SK-N-SH (cell line): ENCODE results near the gene TTC16. TPM values are rescaled to one million over a fixed set of nuclear protein-coding genes. Genes with fewer than 3 reads are reported as not detected.

ENCODE experiments used
- CTCF ChIA-PET: fragments of 300-600, 350-600 bp; formaldehyde crosslinking; extraction: SDS; loops from one replicate; lab custom pipeline; 2021; lab: Yijun Ruan, JAX
- POLR2A ChIA-PET: fragments of 350-600 bp; sonication (Branson Sonifier 250); formaldehyde crosslinking; extraction: SDS; loops from one replicate; lab custom pipeline; 2020; ENCODE audit warnings: antibody characterized with exemption, inconsistent platforms; lab: Yijun Ruan, JAX
- DNase-seq: peaks from one replicate; pipeline ENCODE4 v3.0.0; 2012
- H2AFZ ChIP-seq: fragments of 200-600 bp; sonication (generic); 2 replicates; pipeline ENCODE4 v1.8.1; 2016; ENCODE audit warnings: antibody characterized with exemption, mild to moderate bottlenecking, low read depth
- H3F3A ChIP-seq: fragments of 200-600 bp; sonication (generic); replicated peaks from 2 replicates; pipeline ENCODE3; 2016; ENCODE audit warnings: antibody characterized with exemption, mild to moderate bottlenecking; ENCODE audit not compliant: insufficient read depth
- H3K27ac ChIP-seq, 2 experiments: fragments of 200-500 bp in 1 of 2; fragments of 200-600 bp in 1 of 2; sonication (Bioruptor generic) in 1 of 2; sonication (generic), shearing (Covaris generic) in 1 of 2; 2 replicates each; pipeline versions ENCODE4 v1.5.1 to v1.6.1; 2014 to 2016; ENCODE audit warnings: low read depth in 2 of 2, inconsistent platforms in 1 of 2, low read length in 1 of 2, mild to moderate bottlenecking in 1 of 2, mixed read lengths in 1 of 2
- H3K27me3 ChIP-seq: fragments of 200-600 bp; sonication (generic), shearing (Covaris generic); 2 replicates; pipeline ENCODE4 v1.6.1; 2016; ENCODE audit warnings: mixed run types; ENCODE audit not compliant: insufficient read depth
- H3K36me3 ChIP-seq, 2 experiments: fragments of 200-500 bp in 1 of 2; fragments of 200-600 bp in 1 of 2; sonication (Bioruptor generic) in 1 of 2; sonication (generic) in 1 of 2; replicated peaks in 1 of 2; 2 replicates each; pipeline versions ENCODE3 to v1.5.1; 2014 to 2016; ENCODE audit warnings: low read length in 1 of 2, mild to moderate bottlenecking in 1 of 2; ENCODE audit not compliant: insufficient read depth in 2 of 2, control insufficient read depth in 1 of 2
- H3K4me1 ChIP-seq, 2 experiments: fragments of 200-500 bp in 1 of 2; fragments of 200-600 bp in 1 of 2; sonication (Bioruptor generic) in 1 of 2; sonication (generic), shearing (Covaris generic) in 1 of 2; 2 replicates each; pipeline versions ENCODE4 v1.5.1 to v1.6.1; 2014 to 2016; ENCODE audit warnings: low read depth in 1 of 2, low read length in 1 of 2, mixed run types in 1 of 2; ENCODE audit not compliant: insufficient read depth in 2 of 2, control insufficient read depth in 1 of 2
- H3K4me2 ChIP-seq: fragments of 200-600 bp; sonication (generic), shearing (Covaris generic); 2 replicates; pipeline ENCODE4 v1.6.1; 2017; ENCODE audit warnings: mixed run types
- H3K4me3 ChIP-seq, 2 experiments: fragments of 200-500 bp in 1 of 2; fragments of 200-600 bp in 1 of 2; sonication (Bioruptor generic) in 1 of 2; sonication (generic), shearing (Covaris generic) in 1 of 2; 2 replicates each; pipeline versions ENCODE4 v1.5.1 to v1.8.1; 2014 to 2016; ENCODE audit warnings: low read depth in 2 of 2, inconsistent platforms in 1 of 2, low read length in 1 of 2, mild to moderate bottlenecking in 1 of 2, mixed read lengths in 1 of 2, moderate library complexity in 1 of 2
- H3K79me2 ChIP-seq: fragments of 200-600 bp; sonication (generic); 2 replicates; pipeline ENCODE4 v1.8.1; 2017; ENCODE audit warnings: mild to moderate bottlenecking; ENCODE audit not compliant: insufficient read depth
- H3K9ac ChIP-seq: fragments of 200-600 bp; sonication (generic); 2 replicates; pipeline ENCODE4 v1.6.1; 2017; ENCODE audit warnings: mixed run types
- H3K9me2 ChIP-seq: fragments of 200-600 bp; sonication (generic); 2 replicates; pipeline ENCODE4 v1.6.1; 2017; ENCODE audit warnings: mixed run types
- H3K9me3 ChIP-seq: fragments of 200-600 bp; sonication (generic); 2 replicates; pipeline ENCODE4 v1.6.1; 2017; ENCODE audit warnings: mixed run types, mild to moderate bottlenecking, moderate library complexity
- H4K20me1 ChIP-seq: fragments of 200-600 bp; sonication (generic); 2 replicates; pipeline ENCODE4 v1.6.1; 2017; ENCODE audit warnings: mild to moderate bottlenecking, mixed run types; ENCODE audit not compliant: insufficient read depth
- CHD2 ChIP-seq: fragments of 150-350 bp; IDR thresholded peaks from 2 replicates; pipeline ENCODE4 v1.6.1; 2018; ENCODE audit warnings: low read length; ENCODE audit not compliant: partially characterized antibody
- ELF1 ChIP-seq: IDR thresholded peaks from 2 replicates; pipeline ENCODE4 v1.4.0; 2012
- EP300 ChIP-seq, 2 experiments: IDR thresholded peaks; 2 replicates each; pipeline versions ENCODE4 v1.4.0 to v1.6.1; 2012; ENCODE audit warnings: borderline replicate concordance in 1 of 2, low read depth in 1 of 2, low read length in 1 of 2
- FOSL2 ChIP-seq: IDR thresholded peaks from 2 replicates; pipeline ENCODE4 v1.4.0; 2012; ENCODE audit warnings: low read depth, mild to moderate bottlenecking, moderate library complexity, borderline replicate concordance
- GABPA ChIP-seq: IDR thresholded peaks from 2 replicates; pipeline ENCODE4 v1.4.0; 2012; ENCODE audit warnings: low read depth, mild to moderate bottlenecking
- GATA2 ChIP-seq: sonication (generic); formaldehyde crosslinking; IDR thresholded peaks from 2 replicates; pipeline ENCODE4 v1.5.0; 2020; ENCODE audit warnings: mild to moderate bottlenecking, missing genetic modification reagents
- NFIC ChIP-seq: IDR thresholded peaks from 2 replicates; pipeline ENCODE4 v1.4.0; 2012; ENCODE audit warnings: borderline replicate concordance
- RAD21 ChIP-seq: IDR thresholded peaks from 2 replicates; pipeline ENCODE4 v1.6.1; 2012; ENCODE audit warnings: mild to moderate bottlenecking, low read length
- SIN3A ChIP-seq: IDR thresholded peaks from 2 replicates; pipeline ENCODE4 v1.6.1; 2012; ENCODE audit warnings: low read depth, mild to moderate bottlenecking, low read length, moderate library complexity, borderline replicate concordance
- TAF1 ChIP-seq: IDR thresholded peaks from 2 replicates; pipeline ENCODE4 v1.6.1; 2012; ENCODE audit warnings: low read depth, mild to moderate bottlenecking, low read length, moderate library complexity, borderline replicate concordance
- TEAD4 ChIP-seq: IDR thresholded peaks from 2 replicates; pipeline ENCODE4 v1.4.0; 2012; ENCODE audit warnings: mild to moderate bottlenecking, borderline replicate concordance; ENCODE audit not compliant: insufficient read depth
- WGBS: methylation state at CpG from one replicate; pipeline ENCODE4 v1.1.6; 2017; ENCODE audit warnings: low lambda C conversion rate; 5-methylcytosine and 5-hydroxymethylcytosine counted together
- polyA plus RNA-seq, 3 experiments: library from polyadenylated mRNA; depleted of rRNA; stranded (reverse); fragments of >200 nt; gene quantifications; 2 replicates each; pipeline ENCODE4 v1.2.3, GENCODE V29; 2012
- TF ChIP-seq, protein P1 (sequence below): IDR thresholded peaks from 2 replicates; pipeline ENCODE4 v1.4.0; 2012; ENCODE audit warnings: low read depth
- TF ChIP-seq, protein P2 (sequence below): fragments of 150-350 bp; IDR thresholded peaks from 2 replicates; pipeline ENCODE4 v1.6.1; 2016; ENCODE audit warnings: mild to moderate bottlenecking, low read depth, low read length

TTC16 gene
- polyA plus RNA-seq, 1 of the 3 experiments (the other 2 are of a cell fraction): 0.05 TPM

DNA sequence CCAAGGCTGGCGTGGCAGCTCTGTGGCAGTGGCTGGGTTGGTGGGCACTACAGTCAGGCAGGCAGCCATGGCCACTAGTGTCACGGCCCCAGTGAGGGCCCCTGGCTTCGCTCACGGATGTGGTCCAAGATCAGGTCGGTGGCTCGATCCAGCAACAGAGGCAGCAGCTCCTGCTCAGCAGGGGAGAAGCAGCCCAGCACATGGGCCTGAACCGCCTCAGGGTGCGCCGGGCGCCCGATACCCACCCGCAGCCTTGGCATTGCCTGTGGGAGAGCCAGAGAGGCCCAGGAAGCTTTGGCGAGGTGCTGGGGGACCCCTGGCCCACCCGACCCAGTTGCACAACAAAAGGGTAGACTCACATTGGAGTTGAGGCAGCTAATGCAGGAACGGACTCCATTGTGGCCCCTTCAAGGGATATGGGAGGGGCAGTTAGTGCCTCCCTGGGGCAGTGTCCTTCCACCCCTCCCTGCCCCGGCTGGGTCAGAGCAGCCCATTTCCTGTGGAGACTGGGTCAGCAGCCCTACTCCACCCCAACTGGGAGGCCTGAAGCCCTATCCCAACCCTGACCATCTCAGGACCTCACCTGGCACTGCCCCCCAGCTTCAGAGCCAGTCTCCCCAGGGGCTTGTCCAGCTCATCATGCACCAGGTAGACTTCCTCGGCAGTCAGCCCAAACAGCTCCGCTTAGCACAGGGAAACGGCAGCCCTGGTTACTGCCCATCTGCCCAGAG lies 1.7 kb upstream of the TTC16 start (continued):
- TF ChIP-seq, protein P1, sequence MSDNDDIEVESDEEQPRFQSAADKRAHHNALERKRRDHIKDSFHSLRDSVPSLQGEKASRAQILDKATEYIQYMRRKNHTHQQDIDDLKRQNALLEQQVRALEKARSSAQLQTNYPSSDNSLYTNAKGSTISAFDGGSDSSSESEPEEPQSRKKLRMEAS: no peak
- no peak for TF ChIP-seq GATA2 (CRISPR knock-in tag)

DNA sequence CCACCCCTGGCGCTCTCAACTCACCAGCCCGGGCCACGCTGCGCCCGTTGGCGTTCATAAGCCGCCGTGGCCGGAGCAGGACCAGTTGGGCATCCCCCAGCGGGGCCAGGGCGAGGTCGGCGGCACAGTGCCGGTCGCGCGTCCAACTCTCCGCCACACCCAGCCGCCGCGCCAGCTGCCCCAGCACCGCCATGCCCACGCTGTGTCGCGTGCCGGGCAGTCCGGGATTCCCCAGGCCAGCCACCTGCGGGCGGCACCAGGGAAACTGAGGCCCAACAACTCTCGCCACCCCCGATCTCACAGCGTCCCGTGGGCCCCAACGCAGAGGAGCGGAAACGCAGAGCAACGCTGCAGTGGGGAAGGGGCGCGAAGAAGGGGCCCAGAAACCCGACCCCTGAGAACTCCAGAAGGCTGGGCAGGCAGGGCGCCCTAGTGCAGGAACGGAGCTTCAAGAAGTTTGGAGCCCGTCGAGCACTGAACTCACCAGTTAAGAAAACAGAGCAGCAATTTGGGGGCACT lies 869 bp upstream of the TTC16 start:
- peak; percentile 75 for DNase-seq
- Histone ChIP-seq H3K4me1 (peaks cover 0 to 17% of the 10 kb centered on the region in 2 experiments; a peak in 1 of 4 replicates), H3K9ac (peak overlapping the region; percentile 81), H3F3A (no peaks in the 10 kb centered on the region), H3K27me3 (no peaks in the 10 kb centered on the region), H2AFZ (peak overlapping the region; percentile 91), H3K79me2 (peaks cover 13% of the 10 kb centered on the region; the same call in 1 of the 2 replicates), H3K4me2 (peak overlapping the region; percentile 98), H3K4me3 (peak overlapping the region; percentile 94 to 98), H3K9me3 (no peaks in the 10 kb centered on the region), H4K20me1 (no peaks in the 10 kb centered on the region), H3K9me2 (no peaks in the 10 kb centered on the region), H3K36me3 (no peaks in the 10 kb centered on the region), H3K27ac (peak overlapping the region; percentile 43 to 62)
- no peak for TF ChIP-seq CHD2
- no peak for TF ChIP-seq EP300 (IDR thresholded peaks at IDR 0.05; ENCODE audit: borderline replicate concordance in 1 of 2, low read depth in 1 of 2, low read length in 1 of 2)
- no peak for TF ChIP-seq NFIC
- TF ChIP-seq TEAD4: no peak
- no peak for TF ChIP-seq GABPA
- no peak for TF ChIP-seq ELF1
- TF ChIP-seq RAD21: no peak
- TF ChIP-seq FOSL2: no peak
- TF ChIP-seq SIN3A: no peak
- no peak for TF ChIP-seq TAF1
- TF ChIP-seq, protein P2, sequence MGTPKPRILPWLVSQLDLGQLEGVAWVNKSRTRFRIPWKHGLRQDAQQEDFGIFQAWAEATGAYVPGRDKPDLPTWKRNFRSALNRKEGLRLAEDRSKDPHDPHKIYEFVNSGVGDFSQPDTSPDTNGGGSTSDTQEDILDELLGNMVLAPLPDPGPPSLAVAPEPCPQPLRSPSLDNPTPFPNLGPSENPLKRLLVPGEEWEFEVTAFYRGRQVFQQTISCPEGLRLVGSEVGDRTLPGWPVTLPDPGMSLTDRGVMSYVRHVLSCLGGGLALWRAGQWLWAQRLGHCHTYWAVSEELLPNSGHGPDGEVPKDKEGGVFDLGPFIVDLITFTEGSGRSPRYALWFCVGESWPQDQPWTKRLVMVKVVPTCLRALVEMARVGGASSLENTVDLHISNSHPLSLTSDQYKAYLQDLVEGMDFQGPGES: no peak
- WGBS: 0% methylated on average over 7 of the region's 44 CpGs
- POLR2A ChIA-PET: interaction anchor here (1.0 to 1.5 kb wide), 2 partner anchors 8 to 11 kb away, joined by 3 to 4 read pairs; partner anchors contain the start of gene CFAP157
- CTCF ChIA-PET: interaction anchor here (0.6 to 2.5 kb wide), 8 partner anchors 10 to 125 kb away, joined by 3 to 15 read pairs (median 4); partner anchors contain the start of gene TOR2A
